Cardiac muscle cell (in vitro differentiated cells and primary cell): Measurements from ENCODE around the gene PGBD2. TPM values are rescaled to one million over a fixed set of nuclear protein-coding genes. Genes with fewer than 3 reads are reported as not detected.
A peak's percentile ranks its signal among the peaks of the same experiment; 100 is the strongest.
"Not testable (repeated sequence)": the region's sequence is repeated elsewhere in the genome, so short reads cannot be mapped to it uniquely, and the experiment has no call there.

ENCODE experiments used
- DNase-seq, 2 donors: peaks; one replicate each; pipeline versions ENCODE4 v3.0.0 to v3.0.0-alpha.2; 2010 to 2017; ENCODE audit warnings: low read depth in 1 of 2, low spot score in 1 of 2
- H3K27ac ChIP-seq: fragments of 200-600 bp; sonication (generic); 2 replicates; pipeline ENCODE4 v1.5.1; 2016
- H3K27me3 ChIP-seq: fragments of 200-600 bp; sonication (generic); 2 replicates; pipeline ENCODE4 v1.6.0; 2016; ENCODE audit warnings: control low read depth
- H3K36me3 ChIP-seq: fragments of 200-600 bp; sonication (generic); 2 replicates; pipeline ENCODE4 v1.5.1; 2016; ENCODE audit warnings: control low read depth
- H3K4me1 ChIP-seq: fragments of 200-600 bp; sonication (generic); 2 replicates; pipeline ENCODE4 v1.8.1; 2017; ENCODE audit warnings: low read depth, mild to moderate bottlenecking, mixed run types
- H3K4me3 ChIP-seq: fragments of 200-600 bp; sonication (generic); 2 replicates; pipeline ENCODE4 v1.5.1; 2016; ENCODE audit warnings: mild to moderate bottlenecking
- H3K9me3 ChIP-seq: fragments of 200-600 bp; sonication (generic); 2 replicates; pipeline ENCODE4 v1.5.1; 2017; ENCODE audit warnings: low read depth, mild to moderate bottlenecking, control low read depth
- CTCF ChIP-seq: IDR thresholded peaks from 2 replicates; pipeline ENCODE4 v1.5.1; 2012; ENCODE audit warnings: low read depth, mild to moderate bottlenecking, low read length
- polyA plus RNA-seq: library from polyadenylated mRNA; unstranded; fragments of >200 nt; fragmentation: Nextera tagmentation; extraction: Ambion mirVana; gene quantifications from 2 replicates; pipeline ENCODE4 v1.2.1, GENCODE V29; 2016
- total RNA-seq: library from RNA; depleted of rRNA; stranded (reverse); fragments of >200 nt; gene quantifications from 2 replicates; pipeline ENCODE4 v1.2.3, GENCODE V29; 2016

Gene PGBD2
- total and polyA plus RNA-seq, 2 experiments from 2014 or later = 4.0 to 5.8 TPM

GRCh38 chr1:248872752-248873408 lies 33.2 kb upstream of the PGBD2 start:
- TF ChIP-seq CTCF = no peak
- peak; percentile 71 to 83 for DNase-seq

GRCh38 chr1:248873409-248873992 lies 32.5 kb upstream of the PGBD2 start:
- no peak for TF ChIP-seq CTCF
- H3K9me3 ChIP-seq = no peaks in the 10 kb centered on the region
- peak overlapping the region; percentile 44 for H3K4me3 ChIP-seq
- peak; percentile 93 to 97 for DNase-seq
- no peaks in the 10 kb centered on the region for H3K36me3 ChIP-seq
- no peaks in the 10 kb centered on the region for H3K4me1 ChIP-seq
- peak overlapping the region; percentile 94 for H3K27ac ChIP-seq
- no peaks in the 10 kb centered on the region for H3K27me3 ChIP-seq

More at GRCh38 chr1:248872752-248873408, 33.2 kb upstream of the PGBD2 start:
- Histone ChIP-seq H3K27ac (peak overlapping the region; percentile 94), H3K4me3 (peak overlapping the region; percentile 44), H3K9me3 (no peaks in the 10 kb centered on the region), H3K27me3 (no peaks in the 10 kb centered on the region), H3K36me3 (no peaks in the 10 kb centered on the region), H3K4me1 (no peaks in the 10 kb centered on the region)

GRCh38 chr1:248873993-248874533 lies 32.0 kb upstream of the PGBD2 start:
- no peak for TF ChIP-seq CTCF
- Histone ChIP-seq H3K9me3 (no peaks in the 10 kb centered on the region), H3K4me3 (peak overlapping the region; percentile 44), H3K36me3 (no peaks in the 10 kb centered on the region), H3K27ac (peak overlapping the region; percentile 94), H3K27me3 (no peaks in the 10 kb centered on the region), H3K4me1 (no peaks in the 10 kb centered on the region)
- peak in 1 of 2 donors; percentile 79 for DNase-seq

- Histone ChIP-seq H3K27ac (no peak overlapping the region), H3K4me3 (no peak overlapping the region), H3K36me3 (no peaks in the 10 kb centered on the region), H3K9me3 (no peaks in the 10 kb centered on the region), H3K4me1 (no peaks in the 10 kb centered on the region), H3K27me3 (no peaks in the 10 kb centered on the region)
- no peak for TF ChIP-seq CTCF
- no peak for DNase-seq
Observed at GRCh38 chr1:248881261-248881660, 24.8 kb upstream of the PGBD2 start.

GRCh38 chr1:248882427-248882826 lies 23.6 kb upstream of the PGBD2 start:
- not testable (repeated sequence) for H3K36me3 ChIP-seq, H3K27ac ChIP-seq, H3K4me3 ChIP-seq, H3K9me3 ChIP-seq, H3K27me3 ChIP-seq, H3K4me1 ChIP-seq, DNase-seq
